ENCODE results near the gene SMARCD1.

- no peak for TF ChIP-seq CEBPB (tag; IDR thresholded peaks at IDR 0.05)
- no peak for TF ChIP-seq SMC3 (conservative IDR thresholded peaks at IDR 0.05; ENCODE audit: insufficient read depth, low read depth, low read length)
- TF ChIP-seq CTCF (IDR thresholded peaks at IDR 0.05 in 2 of 3, conservative IDR thresholded peaks at IDR 0.05 in 1 of 3; ENCODE audit: insufficient read depth in 2 of 3, low read depth in 1 of 3, low read length in 3 of 3) = no peak
- TF ChIP-seq, protein P1, sequence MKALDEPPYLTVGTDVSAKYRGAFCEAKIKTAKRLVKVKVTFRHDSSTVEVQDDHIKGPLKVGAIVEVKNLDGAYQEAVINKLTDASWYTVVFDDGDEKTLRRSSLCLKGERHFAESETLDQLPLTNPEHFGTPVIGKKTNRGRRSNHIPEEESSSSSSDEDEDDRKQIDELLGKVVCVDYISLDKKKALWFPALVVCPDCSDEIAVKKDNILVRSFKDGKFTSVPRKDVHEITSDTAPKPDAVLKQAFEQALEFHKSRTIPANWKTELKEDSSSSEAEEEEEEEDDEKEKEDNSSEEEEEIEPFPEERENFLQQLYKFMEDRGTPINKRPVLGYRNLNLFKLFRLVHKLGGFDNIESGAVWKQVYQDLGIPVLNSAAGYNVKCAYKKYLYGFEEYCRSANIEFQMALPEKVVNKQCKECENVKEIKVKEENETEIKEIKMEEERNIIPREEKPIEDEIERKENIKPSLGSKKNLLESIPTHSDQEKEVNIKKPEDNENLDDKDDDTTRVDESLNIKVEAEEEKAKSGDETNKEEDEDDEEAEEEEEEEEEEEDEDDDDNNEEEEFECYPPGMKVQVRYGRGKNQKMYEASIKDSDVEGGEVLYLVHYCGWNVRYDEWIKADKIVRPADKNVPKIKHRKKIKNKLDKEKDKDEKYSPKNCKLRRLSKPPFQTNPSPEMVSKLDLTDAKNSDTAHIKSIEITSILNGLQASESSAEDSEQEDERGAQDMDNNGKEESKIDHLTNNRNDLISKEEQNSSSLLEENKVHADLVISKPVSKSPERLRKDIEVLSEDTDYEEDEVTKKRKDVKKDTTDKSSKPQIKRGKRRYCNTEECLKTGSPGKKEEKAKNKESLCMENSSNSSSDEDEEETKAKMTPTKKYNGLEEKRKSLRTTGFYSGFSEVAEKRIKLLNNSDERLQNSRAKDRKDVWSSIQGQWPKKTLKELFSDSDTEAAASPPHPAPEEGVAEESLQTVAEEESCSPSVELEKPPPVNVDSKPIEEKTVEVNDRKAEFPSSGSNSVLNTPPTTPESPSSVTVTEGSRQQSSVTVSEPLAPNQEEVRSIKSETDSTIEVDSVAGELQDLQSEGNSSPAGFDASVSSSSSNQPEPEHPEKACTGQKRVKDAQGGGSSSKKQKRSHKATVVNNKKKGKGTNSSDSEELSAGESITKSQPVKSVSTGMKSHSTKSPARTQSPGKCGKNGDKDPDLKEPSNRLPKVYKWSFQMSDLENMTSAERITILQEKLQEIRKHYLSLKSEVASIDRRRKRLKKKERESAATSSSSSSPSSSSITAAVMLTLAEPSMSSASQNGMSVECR (CRISPR knock-in tag; IDR thresholded peaks at IDR 0.05) = no peak
- TF ChIP-seq CCAR2 (IDR thresholded peaks at IDR 0.05; ENCODE audit: low read depth, low read length) = no peak
- TF ChIP-seq E2F4 (CRISPR knock-in tag; IDR thresholded peaks at IDR 0.05; ENCODE audit: low read depth) = no peak
- no peak for TF ChIP-seq HIVEP1 (CRISPR knock-in tag; IDR thresholded peaks at IDR 0.05)
- no peak for TF ChIP-seq NCOR1 (IDR thresholded peaks at IDR 0.05)
- TF ChIP-seq CREM (IDR thresholded peaks at IDR 0.05; ENCODE audit: low read depth) = no peak
- TF ChIP-seq ARID2 (IDR thresholded peaks at IDR 0.05) = no peak
- no peak for TF ChIP-seq BHLHE40 (IDR thresholded peaks at IDR 0.05; ENCODE audit: low read length)
- TF ChIP-seq YBX1 (IDR thresholded peaks at IDR 0.05) = no peak
- TF ChIP-seq SNRNP70 (optimal IDR thresholded peaks at IDR 0.05; ENCODE audit: low read depth, low read length) = no peak
Observed at GRCh38 chr12:50142993-50143392, 57.9 kb downstream of the SMARCD1 start.

All from K562 (cell line).